Measurements from ENCODE around the gene ELMO1.

ELMO1 gene

DNA sequence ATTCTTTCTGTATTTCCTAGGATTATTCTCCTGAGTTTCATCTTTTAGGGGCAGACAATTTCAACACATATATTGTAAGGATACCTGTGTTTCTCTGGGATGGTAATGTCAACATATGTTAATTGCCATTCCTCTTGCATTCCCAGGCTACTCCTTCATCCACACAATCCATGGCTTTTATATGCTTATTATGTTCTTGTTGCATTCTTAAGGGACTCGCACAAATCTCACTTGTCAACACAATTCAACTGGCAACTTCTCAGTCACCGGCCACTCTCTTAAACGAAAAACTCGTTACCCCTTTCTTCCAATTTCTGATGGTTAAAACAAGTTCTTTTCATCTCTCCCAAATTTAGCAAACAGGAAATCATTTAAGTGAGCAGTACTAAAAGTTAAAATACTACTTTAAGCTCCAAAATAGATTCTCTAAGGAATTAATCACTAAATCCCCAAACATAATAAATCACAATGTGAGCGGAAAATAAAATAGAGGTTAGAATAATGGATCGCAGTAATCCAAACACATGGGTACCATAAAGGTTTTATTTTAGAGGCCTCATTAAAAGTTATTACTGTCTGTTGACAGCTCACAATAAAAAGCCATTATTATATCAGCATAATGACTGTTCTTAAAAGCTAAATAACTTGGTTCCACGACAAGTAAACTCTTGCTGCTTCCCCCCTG, 223.2 kb downstream of the ELMO1 start:
- TF ChIP-seq, protein P1, sequence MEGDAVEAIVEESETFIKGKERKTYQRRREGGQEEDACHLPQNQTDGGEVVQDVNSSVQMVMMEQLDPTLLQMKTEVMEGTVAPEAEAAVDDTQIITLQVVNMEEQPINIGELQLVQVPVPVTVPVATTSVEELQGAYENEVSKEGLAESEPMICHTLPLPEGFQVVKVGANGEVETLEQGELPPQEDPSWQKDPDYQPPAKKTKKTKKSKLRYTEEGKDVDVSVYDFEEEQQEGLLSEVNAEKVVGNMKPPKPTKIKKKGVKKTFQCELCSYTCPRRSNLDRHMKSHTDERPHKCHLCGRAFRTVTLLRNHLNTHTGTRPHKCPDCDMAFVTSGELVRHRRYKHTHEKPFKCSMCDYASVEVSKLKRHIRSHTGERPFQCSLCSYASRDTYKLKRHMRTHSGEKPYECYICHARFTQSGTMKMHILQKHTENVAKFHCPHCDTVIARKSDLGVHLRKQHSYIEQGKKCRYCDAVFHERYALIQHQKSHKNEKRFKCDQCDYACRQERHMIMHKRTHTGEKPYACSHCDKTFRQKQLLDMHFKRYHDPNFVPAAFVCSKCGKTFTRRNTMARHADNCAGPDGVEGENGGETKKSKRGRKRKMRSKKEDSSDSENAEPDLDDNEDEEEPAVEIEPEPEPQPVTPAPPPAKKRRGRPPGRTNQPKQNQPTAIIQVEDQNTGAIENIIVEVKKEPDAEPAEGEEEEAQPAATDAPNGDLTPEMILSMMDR (IDR thresholded peaks at IDR 0.05) = no peak
- no peak overlapping the region for H3K4me3 ChIP-seq (ENCODE audit: low read depth, low read length)
- no peak overlapping the region for H2AFZ ChIP-seq
- H3K27ac ChIP-seq = no peak overlapping the region
- no peaks in the 10 kb centered on the region for H3K36me3 ChIP-seq (ENCODE audit: control insufficient read depth, insufficient read depth, low read length)
- H3K4me1 ChIP-seq = no peaks in the 10 kb centered on the region
- no peaks in the 10 kb centered on the region for H3K79me2 ChIP-seq
- no peaks in the 10 kb centered on the region for H3K9me3 ChIP-seq (ENCODE audit: control insufficient read depth, low read length)
- no peak overlapping the region for H3K4me2 ChIP-seq (ENCODE audit: low read length)
- H3K27me3 ChIP-seq (ENCODE audit: control insufficient read depth, insufficient read depth, low read length) = no peaks in the 10 kb centered on the region
- no peak overlapping the region for H3K9ac ChIP-seq

DNA sequence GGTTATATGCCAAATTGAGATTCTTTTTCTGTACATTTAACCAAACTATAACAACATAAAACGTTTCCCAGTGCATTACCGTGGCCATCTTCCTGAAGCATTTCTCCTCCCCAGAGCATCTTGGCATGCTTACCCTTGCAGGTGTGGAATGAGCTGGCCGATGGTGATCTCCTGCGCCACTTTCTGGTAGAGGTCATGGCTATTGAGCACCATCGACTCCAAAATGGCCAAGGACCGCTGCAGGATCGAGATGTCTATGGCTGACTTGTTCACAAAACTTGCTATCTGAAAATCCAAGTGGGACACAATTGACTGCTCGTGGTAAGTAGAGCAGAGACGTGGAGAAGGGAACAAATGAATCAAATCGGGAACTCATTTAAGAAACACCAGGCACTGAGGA, 223.9 kb downstream of the ELMO1 start:
- TF ChIP-seq, protein P1 (IDR thresholded peaks at IDR 0.05) = no peak
- Histone ChIP-seq H2AFZ (no peak overlapping the region), H3K9me3 (ENCODE audit: control insufficient read depth, low read length) (no peaks in the 10 kb centered on the region), H3K4me2 (ENCODE audit: low read length) (no peak overlapping the region), H3K4me1 (no peaks in the 10 kb centered on the region), H3K27me3 (ENCODE audit: control insufficient read depth, insufficient read depth, low read length) (no peaks in the 10 kb centered on the region), H3K9ac (no peak overlapping the region), H3K4me3 (ENCODE audit: low read depth, low read length) (no peak overlapping the region), H3K27ac (no peak overlapping the region), H3K79me2 (no peaks in the 10 kb centered on the region), H3K36me3 (ENCODE audit: control insufficient read depth, insufficient read depth, low read length) (no peaks in the 10 kb centered on the region)

DNA sequence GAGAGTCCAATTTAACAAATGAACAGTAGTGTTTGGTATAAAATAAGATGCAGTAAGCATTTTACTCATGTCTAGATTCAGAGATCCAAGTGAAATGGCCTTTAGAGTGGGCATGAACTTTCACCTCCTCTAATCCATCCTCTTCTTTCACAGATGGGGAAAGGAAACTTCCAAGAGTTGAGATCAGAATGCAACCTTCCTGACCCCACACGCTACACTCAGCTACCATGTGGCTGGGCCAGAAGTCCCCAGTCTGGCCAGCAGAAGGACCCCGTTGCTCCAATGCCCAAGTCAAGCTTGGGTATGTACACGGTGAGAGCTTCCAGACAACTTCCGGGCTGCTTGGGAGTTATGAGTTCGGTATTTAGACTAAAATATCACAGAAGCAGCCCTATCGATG, 228.0 kb downstream of the ELMO1 start:
- Histone ChIP-seq H3K4me2 (ENCODE audit: low read length) (no peak overlapping the region), H3K4me3 (ENCODE audit: low read depth, low read length) (no peak overlapping the region), H3K27ac (no peak overlapping the region), H3K9me3 (ENCODE audit: control insufficient read depth, low read length) (no peaks in the 10 kb centered on the region), H3K79me2 (no peaks in the 10 kb centered on the region), H3K27me3 (ENCODE audit: control insufficient read depth, insufficient read depth, low read length) (no peaks in the 10 kb centered on the region), H3K4me1 (no peaks in the 10 kb centered on the region), H2AFZ (no peak overlapping the region), H3K9ac (no peak overlapping the region), H3K36me3 (ENCODE audit: control insufficient read depth, insufficient read depth, low read length) (no peaks in the 10 kb centered on the region)
- TF ChIP-seq, protein P1 (IDR thresholded peaks at IDR 0.05) = no peak

DNA sequence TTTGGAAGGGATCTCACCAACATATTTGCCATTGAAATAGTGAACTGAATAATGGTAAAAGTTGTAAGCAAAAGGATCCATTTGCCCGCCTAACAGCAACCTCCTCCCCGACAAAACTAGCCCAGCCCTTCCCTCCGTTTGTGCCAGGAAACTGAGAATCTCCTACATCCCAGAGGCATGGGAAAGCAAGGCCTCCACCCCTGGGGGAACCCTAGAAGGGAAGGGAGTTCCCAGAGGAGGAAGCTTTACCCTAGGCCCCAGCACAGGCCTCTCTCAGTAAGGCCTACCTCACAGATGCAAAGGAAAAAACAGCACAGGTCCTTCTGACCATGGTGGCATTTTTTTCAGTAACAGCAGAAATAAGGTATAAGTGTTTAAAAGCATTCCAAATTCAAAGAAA, 229.7 kb downstream of the ELMO1 start:
- Histone ChIP-seq H3K27me3 (ENCODE audit: control insufficient read depth, insufficient read depth, low read length) (no peaks in the 10 kb centered on the region), H3K27ac (no peak overlapping the region), H2AFZ (no peak overlapping the region), H3K36me3 (ENCODE audit: control insufficient read depth, insufficient read depth, low read length) (no peaks in the 10 kb centered on the region), H3K9me3 (ENCODE audit: control insufficient read depth, low read length) (no peaks in the 10 kb centered on the region), H3K4me3 (ENCODE audit: low read depth, low read length) (no peak overlapping the region), H3K4me1 (no peaks in the 10 kb centered on the region), H3K4me2 (ENCODE audit: low read length) (no peak overlapping the region), H3K9ac (no peak overlapping the region), H3K79me2 (no peaks in the 10 kb centered on the region)
- TF ChIP-seq, protein P1 (IDR thresholded peaks at IDR 0.05) = no peak

DNA sequence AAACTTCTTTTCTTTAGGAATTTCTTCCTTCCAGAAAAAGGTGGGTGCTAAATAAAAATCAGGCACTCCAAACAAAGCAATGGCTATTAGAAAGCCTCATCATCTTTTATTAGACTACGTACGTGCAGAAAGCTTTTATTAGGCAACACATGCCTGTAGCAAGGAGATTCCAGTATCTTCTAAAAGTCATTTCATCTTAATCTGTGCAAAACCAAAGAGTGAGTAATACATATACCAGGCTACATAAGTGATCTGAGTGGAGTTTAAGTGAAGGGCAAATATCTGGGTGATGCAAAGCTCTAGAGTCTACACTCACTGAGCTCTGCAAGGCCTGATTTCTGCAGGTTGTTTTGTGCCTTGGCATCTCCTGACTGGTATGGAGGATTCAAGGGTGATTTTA, 231.7 kb downstream of the ELMO1 start:
- H3K36me3 ChIP-seq (ENCODE audit: control insufficient read depth, insufficient read depth, low read length) = no peaks in the 10 kb centered on the region
- no peak overlapping the region for H3K4me3 ChIP-seq (ENCODE audit: low read depth, low read length)
- no peaks in the 10 kb centered on the region for H3K79me2 ChIP-seq
- no peak overlapping the region for H3K27ac ChIP-seq
- TF ChIP-seq, protein P1 (IDR thresholded peaks at IDR 0.05) = no peak
- H2AFZ ChIP-seq = no peak overlapping the region
- H3K9me3 ChIP-seq (ENCODE audit: control insufficient read depth, low read length) = no peaks in the 10 kb centered on the region
- H3K27me3 ChIP-seq (ENCODE audit: control insufficient read depth, insufficient read depth, low read length) = no peaks in the 10 kb centered on the region
- no peak overlapping the region for H3K9ac ChIP-seq
- H3K4me2 ChIP-seq (ENCODE audit: low read length) = no peak overlapping the region
- H3K4me1 ChIP-seq = no peaks in the 10 kb centered on the region
